Neural cell (in vitro differentiated cells): ENCODE measurements around the gene B3GAT2.

Source experiments
- CTCF ChIP-seq: fragments of 450-650 bp; IDR thresholded peaks from 2 replicates; pipeline ENCODE4 v1.5.1; 2014; ENCODE audit warnings: antibody characterized with exemption, mild to moderate bottlenecking, moderate library complexity; ENCODE audit not compliant: poor library complexity, severe bottlenecking
- EP300 ChIP-seq: fragments of 450-650 bp; conservative IDR thresholded peaks from 2 replicates; pipeline ENCODE4 v1.6.1; 2014; ENCODE audit warnings: antibody characterized with exemption, mild to moderate bottlenecking, moderate library complexity; ENCODE audit not compliant: poor library complexity, severe bottlenecking
- EZH2 ChIP-seq: fragments of 200-600, 300-800 bp; shearing (Covaris generic), sonication (generic); IDR thresholded peaks from 2 replicates; pipeline ENCODE4 v1.6.1; 2014; ENCODE audit warnings: antibody characterized with exemption, low read length, borderline replicate concordance, mild to moderate bottlenecking; ENCODE audit not compliant: insufficient read depth, poor library complexity, severe bottlenecking
- MXI1 ChIP-seq: fragments of 450-650 bp; conservative IDR thresholded peaks from 2 replicates; pipeline ENCODE4 v1.6.1; 2014; ENCODE audit warnings: antibody characterized with exemption, mild to moderate bottlenecking; ENCODE audit not compliant: poor library complexity, severe bottlenecking
- POLR2AphosphoS5 ChIP-seq: IDR thresholded peaks from 2 replicates; pipeline ENCODE4 v1.6.1; 2012
- REST ChIP-seq: IDR thresholded peaks from 2 replicates; pipeline ENCODE4 v1.6.1; 2012; ENCODE audit warnings: borderline replicate concordance
- SMC3 ChIP-seq: fragments of 450-650 bp; conservative IDR thresholded peaks from 2 replicates; pipeline ENCODE4 v1.6.1; 2014; ENCODE audit warnings: antibody characterized with exemption, mild to moderate bottlenecking, moderate library complexity; ENCODE audit not compliant: poor library complexity

GRCh38 chr6:70952608-70953165 lies 4.2 kb downstream of the B3GAT2 start:
- TF ChIP-seq CTCF: no peak
- TF ChIP-seq EP300: no peak
- no peak for TF ChIP-seq REST
- no peak for TF ChIP-seq POLR2AphosphoS5
- no peak for TF ChIP-seq MXI1
- TF ChIP-seq EZH2: no peak
- no peak for TF ChIP-seq SMC3
